D721Med (cell line): ENCODE measurements around the gene MT1B.
"Not testable (repeated sequence)": the region's sequence is repeated elsewhere in the genome, so short reads cannot be mapped to it uniquely, and the experiment has no call there.

Source experiments
- DNase-seq: peaks from one replicate; pipeline ENCODE4 v3.0.0; 2011; ENCODE audit warnings: low spot score; ENCODE audit not compliant: insufficient read length
- FAIRE-seq: peaks from 2 replicates; lab custom pipeline; 2011; peaks lifted over from hg19 to GRCh38; lab: Jason Lieb, UNC
- TF ChIP-seq, protein P1 (sequence below): IDR thresholded peaks from 2 replicates; pipeline ENCODE4 v1.5.1; 2012; ENCODE audit warnings: mild to moderate bottlenecking, control low read depth; ENCODE audit not compliant: insufficient read depth; ENCODE audit errors: missing control alignments

MT1B gene

DNA sequence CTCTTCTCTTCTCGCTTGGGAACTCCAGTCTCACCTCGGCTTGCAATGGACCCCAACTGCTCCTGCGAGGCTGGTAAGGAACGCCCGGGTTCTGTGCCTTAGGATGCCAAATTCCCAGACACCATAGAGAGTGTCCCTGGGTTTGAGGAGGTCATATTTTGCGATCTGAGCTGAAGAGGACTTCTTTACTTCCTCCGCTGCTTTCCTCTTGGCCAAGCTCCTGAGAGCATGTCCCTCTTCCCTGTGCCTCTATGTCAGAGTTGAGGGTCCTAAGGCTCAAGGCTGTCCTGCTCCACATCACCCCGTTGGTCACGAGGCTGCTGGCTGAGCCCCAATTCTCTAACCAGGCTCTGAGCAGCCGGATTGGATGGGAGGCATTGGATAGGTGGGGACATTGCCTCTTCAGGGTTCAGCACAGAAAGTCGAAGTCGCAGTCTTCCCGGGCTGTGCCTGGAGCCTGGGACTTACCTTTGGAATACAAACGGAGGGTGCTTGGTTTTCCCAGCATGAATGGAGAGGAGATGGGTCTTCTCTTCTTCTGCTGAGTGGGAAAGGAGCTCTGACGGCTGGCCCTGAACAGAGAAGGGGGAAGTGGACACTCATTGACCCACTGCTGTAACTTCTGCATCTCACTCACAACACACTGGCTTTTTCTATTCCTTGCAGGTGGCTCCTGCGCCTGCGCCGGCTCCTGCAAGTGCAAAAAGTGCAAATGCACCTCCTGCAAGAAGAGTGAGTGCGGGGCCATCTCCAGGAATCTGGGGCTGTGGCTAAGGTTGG is 18.3 kb downstream of the MT1B start:
- no peak for DNase-seq
- no peak for FAIRE-seq
- TF ChIP-seq, protein P1, sequence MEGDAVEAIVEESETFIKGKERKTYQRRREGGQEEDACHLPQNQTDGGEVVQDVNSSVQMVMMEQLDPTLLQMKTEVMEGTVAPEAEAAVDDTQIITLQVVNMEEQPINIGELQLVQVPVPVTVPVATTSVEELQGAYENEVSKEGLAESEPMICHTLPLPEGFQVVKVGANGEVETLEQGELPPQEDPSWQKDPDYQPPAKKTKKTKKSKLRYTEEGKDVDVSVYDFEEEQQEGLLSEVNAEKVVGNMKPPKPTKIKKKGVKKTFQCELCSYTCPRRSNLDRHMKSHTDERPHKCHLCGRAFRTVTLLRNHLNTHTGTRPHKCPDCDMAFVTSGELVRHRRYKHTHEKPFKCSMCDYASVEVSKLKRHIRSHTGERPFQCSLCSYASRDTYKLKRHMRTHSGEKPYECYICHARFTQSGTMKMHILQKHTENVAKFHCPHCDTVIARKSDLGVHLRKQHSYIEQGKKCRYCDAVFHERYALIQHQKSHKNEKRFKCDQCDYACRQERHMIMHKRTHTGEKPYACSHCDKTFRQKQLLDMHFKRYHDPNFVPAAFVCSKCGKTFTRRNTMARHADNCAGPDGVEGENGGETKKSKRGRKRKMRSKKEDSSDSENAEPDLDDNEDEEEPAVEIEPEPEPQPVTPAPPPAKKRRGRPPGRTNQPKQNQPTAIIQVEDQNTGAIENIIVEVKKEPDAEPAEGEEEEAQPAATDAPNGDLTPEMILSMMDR, result no peak

DNA sequence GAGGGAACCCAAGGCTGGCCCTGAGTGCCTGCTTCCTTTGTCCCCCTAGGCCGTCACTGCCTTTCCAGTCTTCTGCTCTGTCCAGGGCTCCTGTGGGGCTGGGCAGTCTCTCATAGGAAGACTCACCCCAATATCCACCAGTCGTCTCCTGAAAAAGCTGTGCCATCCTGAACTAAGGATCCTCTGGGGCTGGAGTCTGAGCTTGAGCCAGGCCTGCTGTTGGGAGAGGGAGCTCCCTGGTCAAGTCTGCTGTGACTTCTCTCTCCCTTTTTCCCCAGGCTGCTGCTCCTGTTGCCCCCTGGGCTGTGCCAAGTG is 18.9 kb downstream of the MT1B start:
- TF ChIP-seq, protein P1, result no peak
- DNase-seq (no peak), FAIRE-seq (no peak)

DNA sequence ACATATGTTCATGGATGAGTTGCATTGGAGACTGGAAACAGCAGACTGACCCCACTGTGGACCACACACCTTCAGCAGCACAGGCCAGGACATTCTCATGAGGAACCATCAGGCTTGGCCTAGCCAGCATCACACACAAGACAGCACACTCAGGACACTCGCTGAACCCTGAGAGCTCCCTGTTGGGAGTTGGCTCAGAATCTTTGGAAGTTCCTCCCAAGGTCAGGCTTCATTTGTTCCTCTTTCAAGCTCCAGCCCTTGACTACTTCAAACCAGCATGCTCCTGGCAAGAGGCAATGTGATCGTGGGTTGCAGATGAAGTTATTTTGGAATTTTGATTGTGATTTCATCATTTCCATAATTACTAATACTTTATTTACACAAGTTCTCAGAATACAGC is 20.0 kb downstream of the MT1B start:
- not testable (repeated sequence) for DNase-seq, FAIRE-seq

DNA sequence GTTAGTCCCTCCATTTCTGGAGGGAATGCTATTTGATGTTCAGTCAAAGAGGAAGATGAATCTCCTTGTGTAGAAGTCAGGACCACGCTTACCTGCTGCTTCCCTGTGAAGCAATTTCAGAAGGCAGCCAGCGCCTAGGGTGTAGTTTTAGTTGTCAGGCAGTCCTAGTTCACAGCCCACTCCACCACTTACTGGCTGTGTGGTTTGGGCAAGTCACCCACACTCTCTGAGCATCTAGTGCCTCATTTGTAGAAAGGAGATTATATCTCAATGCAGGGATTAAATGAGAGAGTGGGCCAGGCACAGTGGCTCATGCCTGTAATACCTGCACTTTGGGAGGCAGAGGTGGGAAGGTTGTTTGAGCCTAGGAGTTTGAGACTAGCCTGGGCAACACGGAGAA is 20.5 kb downstream of the MT1B start:
- not testable (repeated sequence) for DNase-seq, FAIRE-seq

DNA sequence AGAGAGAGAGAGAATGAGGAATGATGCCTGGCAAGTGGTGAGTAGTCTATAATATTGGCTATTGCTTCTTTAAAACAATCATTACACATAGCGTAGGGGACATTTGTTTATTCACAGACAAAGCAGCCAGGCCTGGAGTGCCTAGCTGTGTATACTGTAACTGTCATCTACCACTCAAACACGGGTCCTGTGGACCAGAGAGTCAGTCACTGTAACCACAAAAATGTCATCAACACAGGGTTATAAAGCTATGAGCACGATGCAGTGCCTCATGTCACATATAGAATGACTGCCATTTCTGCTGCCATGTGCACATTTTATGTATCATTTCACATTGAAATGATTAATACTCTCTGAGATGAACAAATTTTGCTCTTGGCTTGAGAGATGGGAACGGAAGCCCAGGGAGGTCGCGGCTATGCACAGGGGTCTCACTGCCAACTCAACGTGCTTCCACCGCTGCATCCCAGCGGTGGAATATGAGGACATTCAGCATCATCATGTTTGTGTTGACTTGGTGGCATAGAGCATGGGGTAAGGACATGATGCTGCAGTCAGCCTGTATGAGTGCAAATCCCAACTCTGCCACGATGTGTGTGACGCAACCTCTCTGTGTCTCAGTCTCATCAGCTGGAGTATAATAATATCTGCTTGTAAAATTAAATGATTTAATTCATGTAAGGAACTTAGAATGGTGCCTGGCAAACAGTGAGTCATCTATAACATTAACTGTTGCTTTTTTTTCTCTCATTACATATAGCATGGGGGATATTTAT is 21.3 kb downstream of the MT1B start:
- FAIRE-seq, result no peak
- no peak for DNase-seq
- TF ChIP-seq, protein P1, result no peak

DNA sequence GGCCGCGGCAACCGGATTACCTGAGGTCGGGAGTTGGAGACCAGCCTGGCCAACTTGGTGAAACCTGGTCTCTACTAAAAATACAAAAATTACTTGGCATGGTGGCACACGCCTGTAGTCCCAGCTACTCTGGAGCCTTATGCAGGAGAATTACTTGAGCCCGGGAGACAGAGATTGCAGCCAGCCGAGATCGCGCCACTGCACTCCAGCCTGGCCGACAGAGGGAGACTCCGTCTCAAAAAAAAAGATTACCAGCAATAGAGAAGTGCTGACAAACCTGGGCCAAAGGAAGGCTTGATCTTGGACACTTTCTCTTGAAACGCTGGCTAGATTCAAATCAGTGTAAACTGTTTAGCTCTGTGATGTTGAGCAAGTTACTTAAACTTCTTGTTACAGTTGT is 22.2 kb downstream of the MT1B start:
- TF ChIP-seq, protein P1, result peak; percentile 49
- DNase-seq (no peak), FAIRE-seq (no peak)

DNA sequence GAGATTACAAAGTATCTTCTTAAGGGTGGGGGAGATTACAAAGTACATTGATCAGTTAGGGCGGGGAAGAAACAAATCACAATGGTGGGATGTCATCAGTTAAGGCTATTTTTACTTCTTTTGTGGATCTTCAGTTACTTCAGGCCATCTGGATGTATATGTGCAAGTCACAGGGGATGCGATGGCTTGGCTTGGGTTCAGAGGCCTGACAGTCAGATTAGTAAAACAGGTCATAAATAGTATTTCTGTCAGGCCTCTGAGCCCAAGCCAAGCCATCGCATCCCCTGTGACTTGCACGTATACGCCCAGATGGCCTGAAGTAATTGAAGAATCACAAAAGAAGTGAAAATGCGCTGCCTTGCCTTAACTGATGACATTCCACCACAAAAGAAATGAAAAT is 22.9 kb downstream of the MT1B start:
- not testable (repeated sequence) for DNase-seq, FAIRE-seq

DNA sequence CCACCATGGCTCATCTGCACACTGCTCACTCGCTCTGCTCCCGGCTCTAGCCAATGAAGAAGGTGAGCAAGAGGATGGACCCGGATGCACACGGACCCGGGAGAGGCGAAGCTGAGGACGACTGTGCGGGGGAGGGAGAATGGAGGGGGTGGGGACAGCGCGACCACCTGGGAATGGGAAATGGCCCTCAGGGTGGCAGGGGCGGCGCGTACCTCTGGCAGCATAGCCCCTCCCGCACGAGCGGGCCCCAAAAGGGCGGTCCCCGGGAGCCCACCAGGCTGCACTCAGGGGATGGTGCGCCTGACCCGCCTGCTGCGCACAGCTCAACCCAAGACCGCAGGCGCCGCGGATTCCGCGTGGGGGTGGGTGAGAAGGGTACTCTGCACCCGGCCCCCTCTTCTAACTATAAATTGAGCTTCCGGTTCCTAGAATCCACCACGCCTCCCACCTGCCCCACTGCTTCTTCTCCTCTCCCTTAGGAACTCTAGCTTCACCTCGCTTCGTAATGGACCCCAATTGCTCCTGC is 24.1 kb downstream of the MT1B start:
- TF ChIP-seq, protein P1, result no peak
- FAIRE-seq, result no peak
- no peak for DNase-seq
